ENCODE data around the gene HOXA5.

The HOXA5 gene

DNA sequence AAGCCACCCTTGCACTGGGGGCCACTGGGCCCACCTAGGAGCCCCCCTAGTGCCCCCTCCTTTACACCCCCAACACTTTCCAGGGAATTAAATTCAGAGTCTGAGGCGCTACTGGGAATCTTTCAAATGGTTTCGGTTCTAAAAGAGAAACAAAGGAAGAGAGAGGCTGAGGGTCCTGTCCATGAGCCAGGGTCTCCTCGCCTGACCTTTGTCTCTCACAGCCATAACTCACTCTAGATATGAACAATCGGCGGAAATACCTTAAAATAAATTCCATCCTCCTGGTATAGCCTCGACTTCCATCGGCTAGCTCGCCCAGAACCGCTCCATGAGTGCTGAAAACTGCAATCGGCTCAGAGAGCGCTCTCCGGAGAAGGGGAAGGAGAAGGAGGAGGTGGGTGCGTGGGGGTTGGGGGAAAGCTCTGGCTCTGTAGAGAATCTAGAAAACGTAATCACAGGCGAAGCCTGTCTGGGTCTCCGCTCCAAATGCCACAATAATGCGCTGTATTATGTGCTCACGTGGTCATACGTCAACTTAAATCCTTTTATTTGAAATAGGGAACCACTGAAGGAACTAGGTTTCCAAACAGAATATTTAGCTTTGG, 25.5 kb downstream of the HOXA5 start:
- no peak for DNase-seq (ENCODE audit: low read depth)

DNA sequence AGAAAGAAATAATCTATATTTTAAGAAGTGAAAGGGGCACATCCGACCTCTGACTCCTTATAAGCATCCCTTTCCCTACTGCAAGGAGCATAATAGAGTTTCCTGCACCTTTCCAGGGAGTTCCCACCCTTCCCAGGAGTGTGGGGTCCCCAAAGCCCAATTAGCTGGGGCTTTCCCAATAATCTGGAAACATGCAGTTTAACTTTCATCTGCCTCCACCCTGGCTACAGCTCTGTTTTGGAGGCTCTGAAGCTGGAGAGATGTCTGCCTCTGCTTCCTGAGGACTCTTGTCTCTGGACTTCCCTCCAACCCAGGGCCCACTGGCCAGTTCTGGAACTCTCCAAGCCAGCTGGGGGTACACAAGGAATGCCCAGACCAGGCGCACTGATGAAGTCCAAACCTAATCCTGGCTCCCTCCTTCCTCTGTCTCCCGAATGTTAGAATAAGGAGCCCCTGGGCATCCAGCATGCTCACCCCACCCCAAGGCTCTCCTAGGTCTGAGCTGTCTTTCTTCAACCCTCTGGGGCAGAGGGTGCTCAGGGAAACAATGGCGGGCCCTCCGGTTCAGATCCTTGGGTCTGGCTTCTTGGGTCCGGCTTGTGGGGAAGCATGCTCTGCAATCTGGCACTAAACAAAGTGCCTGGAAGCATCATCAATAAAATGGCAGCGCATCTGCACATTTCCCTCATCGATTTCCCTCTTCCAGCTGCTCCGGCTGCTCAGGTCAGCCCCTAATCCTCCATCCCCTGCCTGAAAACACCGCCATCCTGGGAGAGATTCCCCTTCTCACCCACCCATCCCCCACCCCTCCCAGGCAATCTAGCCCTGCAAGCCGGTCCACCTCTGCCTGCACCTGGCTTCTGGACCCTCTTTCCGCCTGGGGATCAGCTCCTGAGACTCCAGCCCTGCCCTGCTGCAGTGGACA, 26.3 kb downstream of the HOXA5 start:
- no peak for DNase-seq (ENCODE audit: low read depth)

DNA sequence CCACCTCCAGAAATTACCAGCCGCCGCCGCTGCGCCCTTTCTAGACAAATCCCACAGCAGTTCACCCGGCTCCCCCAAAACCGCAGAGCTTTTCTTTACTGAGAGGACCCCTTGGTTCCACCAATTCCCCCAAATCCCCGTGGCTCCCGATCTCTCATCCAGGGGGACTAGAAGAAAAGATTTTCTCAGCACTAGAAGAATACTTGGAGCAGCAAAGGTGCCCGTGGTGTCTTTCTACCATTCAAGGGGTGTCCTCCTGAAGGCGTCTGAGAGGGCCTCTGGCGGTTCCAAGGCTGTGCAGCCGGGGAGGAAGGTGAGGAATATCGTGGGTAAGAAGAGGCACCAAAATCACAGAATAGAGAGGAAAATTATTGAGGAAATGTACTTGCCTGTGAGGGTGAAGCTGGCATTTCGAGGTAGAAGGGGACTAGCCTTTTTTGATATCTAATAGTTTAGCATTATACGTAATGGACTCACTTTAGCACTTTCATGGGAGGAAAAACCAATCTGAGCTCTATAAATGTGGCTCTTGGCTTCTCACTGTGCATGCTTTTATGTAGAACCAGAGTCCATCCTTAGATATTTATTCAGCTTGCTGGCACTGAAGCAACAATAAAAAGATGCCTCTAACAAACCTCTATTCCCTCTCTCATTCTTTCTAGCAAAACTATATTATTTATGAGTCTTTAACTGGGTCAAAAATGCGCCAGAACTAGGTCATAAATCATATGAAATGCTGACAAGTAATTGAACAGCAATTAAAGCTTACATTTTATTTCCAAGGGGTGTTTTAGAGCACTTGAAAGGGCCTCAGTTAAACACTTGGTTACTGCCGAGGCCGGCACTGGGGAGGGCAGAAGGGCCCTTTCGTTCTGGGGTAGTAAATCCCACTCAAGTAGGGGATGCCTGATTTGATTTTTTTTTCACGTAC, 27.2 kb downstream of the HOXA5 start:
- DNase-seq (ENCODE audit: low read depth): no peak

DNA sequence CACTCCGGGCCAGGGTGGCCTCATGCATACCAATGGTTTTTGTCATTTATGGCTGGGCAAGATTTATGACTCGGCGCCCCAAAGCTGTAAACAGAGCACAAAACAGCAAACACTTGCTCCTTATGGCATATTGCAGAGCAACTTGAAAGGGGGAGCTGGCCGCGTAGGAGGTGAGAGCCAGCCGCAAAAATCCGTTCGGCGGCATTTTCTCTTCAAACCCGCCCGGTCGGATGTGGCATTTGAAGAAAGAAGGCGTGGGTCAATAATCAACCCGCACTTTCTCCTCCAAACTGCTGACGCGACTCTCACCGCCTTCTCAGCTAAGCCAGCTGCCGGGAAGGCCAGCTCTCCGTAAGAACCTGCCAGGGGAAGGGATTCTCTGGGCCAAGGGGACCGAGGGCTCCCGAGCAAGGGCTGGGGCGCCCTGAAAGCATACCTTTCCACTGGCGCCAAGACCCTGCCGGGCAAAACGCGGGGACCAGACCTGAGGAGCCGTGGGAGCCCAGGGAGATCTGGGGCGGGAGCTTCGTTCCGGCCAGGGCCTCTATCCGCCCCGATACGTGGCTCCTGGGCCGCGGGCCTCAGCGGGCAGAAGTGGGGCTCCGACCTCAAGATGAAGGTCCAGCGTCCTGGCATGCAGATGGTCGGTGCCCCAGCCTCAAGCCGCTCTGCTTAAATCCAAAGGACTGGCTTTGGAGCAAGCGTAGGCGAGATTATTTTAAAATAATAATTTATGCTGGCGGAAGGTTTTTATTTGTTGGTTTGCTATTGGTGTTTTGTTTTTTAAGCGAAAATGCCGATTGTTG, 28.1 kb downstream of the HOXA5 start:
- no peak for DNase-seq (ENCODE audit: low read depth)

DNA sequence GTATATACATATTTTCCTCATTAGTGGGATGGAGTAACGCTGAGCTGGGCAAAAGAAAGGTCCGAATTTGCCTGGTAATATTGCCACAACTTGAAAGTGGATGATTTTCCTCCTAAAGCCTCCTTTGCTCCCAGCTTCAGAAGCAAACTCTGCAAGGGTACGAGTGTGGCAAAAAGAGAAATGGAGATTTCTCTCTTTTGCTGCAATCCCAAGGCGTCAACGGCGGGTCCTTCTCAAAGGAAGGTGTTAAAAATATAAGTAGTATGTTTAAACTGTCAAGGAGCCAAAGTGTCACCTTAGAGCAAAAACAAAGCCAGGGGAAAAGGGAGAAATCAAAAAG, 28.6 kb downstream of the HOXA5 start:
- no peak for DNase-seq (ENCODE audit: low read depth)

DNA sequence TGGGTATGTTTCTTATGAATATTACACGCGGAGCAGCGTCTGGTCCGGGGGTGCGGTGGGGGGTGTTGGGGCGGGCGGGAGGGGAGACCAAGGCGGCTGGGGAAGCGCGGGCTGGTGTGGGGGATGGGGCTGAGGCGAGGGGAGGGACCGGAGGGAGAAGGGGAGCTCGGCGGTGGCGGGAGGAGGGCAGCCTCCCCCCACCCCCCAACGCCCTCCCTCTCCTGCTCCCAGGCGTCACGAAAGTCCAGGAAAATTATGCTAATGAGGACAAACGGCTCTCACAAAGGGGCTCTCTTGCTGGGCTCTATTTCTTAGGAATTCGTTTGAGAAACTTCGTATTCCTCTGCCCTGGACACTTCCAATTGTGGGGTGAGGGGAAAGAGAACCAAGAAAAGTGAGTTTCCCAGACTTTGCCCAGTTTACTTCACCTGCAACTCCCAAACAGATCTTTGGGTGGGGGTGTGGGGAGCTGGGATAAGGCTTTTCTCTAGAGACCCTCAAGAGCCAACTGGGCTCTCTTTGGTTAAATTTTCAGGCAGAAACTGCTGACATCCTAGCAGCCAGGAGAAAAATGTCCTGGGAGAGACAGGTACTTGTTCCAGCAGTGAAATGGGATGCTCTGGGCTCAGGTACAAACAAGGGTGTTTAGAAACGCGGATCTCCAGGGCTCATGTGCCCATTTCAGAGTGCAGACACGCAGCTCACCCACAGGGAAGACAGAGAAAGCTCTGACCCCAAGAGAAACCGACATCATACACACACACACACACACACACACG, 29.3 kb downstream of the HOXA5 start:
- no peak for DNase-seq (ENCODE audit: low read depth)

DNA sequence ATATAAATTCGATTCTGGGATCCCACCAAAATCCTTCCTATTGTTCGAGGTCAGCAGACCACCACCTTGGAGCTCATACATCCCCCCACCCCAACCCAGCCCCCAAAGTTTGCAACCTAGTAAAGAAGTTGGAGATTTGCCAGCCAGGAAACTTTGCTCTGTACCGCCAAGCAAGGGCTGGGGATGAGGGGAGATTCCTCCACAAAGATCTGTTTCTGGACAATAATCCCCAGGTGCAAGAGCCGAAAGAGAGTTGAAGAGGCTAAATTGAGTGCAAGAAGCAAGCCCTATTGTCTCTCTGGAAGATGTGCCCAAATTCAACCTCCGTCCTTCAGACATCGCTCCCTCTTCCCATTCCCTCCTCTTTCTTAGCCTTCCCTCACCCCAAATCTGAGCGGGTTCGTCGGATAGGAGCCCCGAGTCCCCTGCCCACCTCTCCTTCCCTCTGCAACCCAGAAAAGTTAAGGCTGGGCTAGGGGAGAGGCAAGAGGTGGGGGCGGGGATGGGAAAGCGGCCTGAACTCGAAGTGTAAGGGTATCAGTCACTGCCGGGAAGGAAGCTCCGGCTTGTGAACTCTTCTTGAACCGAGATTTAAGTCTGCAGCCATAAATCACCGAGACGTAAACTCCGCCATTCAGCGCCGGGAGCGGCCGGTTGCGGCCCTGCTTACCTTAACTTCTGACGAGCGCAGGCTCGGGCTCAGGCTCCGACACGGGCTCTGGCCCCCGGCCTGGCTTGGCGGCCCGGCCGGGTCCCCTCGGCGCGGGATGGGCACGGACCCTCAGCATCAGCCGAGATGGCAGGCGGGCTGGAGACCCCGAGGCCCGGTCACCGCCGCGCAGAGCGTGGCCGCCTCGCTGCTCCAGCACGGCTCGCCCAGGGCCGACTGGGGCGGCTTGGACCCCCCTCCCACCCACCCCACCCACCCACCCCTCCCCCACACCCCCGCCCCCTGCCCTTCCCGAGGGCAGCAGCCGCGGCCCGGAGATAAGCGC, 30.2 kb downstream of the HOXA5 start:
- DNase-seq (ENCODE audit: low read depth): no peak

DNA sequence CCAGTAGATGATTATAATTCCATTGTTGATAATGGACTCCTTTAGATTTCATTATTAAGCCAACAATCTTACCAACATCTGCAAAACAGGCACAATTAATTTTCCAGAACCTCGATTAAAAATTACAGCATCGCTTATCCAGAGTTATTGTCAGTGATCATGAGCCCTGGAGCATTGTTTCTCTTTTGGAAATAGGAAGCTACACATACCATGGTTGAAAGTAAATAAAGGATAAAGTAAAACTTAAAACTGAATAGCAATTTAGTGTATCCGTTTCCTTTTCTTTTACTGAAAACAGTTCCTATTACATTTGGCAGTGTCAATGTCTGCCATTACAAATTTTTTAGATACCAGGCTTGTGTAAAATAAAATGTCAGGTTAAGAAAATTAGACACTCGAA, 31.1 kb downstream of the HOXA5 start:
- no peak for DNase-seq (ENCODE audit: low read depth)

DNA sequence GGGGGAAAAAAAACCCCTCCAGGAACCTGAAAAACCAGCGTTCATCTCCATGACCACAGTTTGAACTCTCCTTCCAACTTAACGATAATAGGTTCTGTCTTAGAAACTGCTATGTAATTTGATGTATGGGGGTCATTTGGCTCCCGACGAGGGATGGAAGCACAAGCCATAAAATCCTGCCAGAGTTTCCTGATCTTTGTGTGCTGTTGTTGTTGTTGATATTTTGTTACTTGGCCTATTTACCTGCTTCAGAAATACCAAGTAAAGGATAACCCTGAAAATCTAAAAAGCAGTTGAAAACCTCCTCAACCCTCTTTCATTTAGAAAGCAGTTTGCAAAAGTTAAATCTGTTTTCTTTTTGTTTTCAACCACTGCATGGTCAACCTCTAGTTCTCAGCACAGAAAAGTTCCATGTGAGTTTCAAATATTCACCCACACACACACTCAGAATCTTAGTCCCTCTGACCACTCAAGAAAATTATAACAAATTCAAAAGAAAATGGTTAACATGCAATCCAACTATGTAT, 31.7 kb downstream of the HOXA5 start:
- DNase-seq (ENCODE audit: low read depth): no peak

DNA sequence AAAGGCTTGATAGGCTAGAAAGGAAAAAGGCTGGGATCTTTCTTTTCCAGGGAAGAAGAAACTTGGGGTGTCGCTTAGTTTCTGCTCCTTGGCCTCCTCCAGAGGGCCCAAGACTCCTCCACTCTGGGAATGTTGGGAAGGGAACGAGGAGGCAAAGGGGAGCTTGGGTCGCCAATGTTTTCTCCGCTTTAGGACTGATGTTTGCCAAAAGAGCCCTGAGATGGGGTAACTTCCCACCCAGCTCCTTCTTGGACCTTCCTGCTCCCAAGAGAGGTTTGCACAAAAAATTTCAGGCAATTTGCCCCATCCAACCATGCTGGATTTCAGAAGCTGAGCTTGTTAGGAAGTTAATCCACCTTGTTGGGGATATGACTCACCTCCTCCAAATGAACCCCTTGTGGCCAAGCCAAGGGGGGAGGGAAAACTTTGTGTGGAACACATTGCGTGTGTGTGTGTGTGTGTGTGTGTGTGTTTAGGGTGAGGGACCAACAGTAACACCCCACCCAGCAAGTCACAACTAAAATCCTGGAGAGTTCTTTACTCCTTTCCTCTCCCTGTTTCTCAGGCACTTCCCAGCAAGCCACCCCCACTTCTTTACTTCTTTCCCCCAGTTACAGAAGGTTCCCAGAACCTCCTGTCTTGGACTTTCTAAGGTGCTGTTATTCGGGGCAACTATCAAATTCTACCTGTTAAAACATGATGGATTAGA, 32.3 kb downstream of the HOXA5 start:
- DNase-seq (ENCODE audit: low read depth): no peak

DNA sequence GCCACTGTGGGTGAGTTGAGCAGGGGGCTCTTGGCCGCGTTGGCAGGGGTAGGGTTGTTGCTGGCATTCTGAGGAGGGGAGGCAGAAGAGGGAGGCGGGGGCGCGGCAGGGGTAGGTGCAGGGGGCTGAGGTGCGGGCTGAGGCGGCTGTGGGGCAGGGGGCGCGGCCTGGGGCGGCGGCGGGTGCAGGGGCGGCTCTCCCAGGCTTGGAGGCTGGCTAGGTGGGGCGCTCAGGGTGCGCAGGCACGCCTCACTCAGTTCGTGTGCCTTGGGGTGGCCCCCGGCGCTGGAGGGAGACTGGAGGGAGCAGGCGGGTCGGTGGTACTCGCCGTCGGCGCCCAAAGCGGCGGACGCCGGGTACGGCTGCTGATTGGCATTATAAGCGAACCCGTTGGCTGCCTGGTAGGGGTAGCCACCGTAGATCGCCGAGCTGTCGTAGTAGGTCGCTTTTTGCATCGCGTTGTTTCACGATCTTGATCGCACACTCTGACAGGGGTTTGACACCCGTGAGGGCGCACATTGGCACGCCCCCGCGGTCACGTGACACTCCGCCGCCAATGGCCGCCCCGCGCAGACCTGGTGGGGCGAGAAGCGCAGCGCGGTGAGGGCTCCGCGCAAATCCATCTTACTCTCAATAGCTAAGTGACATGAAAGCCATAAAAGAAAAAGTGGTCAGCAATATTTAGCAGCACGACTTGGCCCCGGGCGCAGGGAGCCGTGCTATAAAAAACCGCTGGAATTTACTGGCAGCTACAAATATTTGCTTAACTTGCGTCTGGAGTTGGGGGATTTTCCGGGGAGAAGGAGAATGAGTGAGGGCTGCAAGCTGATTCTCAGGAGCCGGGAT, 33.1 kb downstream of the HOXA5 start:
- no peak for DNase-seq (ENCODE audit: low read depth)

DNA sequence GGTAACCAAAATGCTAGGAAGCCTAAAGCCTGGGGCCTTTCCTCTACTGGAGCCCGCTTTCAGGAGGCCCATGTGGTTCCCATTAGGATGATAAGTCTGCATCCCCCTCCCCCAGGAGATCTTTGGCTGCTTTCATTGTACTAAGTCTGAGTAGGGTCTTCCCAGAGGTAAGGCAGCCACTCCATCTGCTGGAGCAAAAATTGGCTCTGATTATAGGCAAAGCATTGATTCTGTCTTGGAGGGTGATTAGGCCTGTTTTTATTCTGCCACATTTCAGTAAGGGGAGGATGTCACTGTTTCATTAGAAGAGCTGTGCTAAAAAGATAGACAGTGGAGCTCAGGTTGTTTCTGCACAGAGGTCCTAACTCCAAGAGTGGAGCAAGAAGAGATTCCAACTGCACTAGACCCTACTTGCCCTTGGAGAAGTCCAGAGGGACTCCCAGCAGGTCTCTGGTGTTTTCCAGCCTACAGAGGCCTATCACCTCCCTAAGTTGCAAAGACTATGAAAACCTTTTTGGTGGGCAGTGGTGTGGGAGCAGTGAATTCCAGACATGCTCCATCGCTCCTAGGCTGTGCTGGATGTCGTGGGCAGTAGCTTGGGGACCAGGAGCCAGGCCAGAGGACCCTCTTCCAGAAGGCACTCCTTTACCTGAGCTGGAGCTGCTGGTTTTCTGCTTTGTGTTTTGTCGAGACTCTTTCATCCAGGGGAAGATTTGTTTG, 33.9 kb downstream of the HOXA5 start:
- no peak for DNase-seq (ENCODE audit: low read depth)

DNA sequence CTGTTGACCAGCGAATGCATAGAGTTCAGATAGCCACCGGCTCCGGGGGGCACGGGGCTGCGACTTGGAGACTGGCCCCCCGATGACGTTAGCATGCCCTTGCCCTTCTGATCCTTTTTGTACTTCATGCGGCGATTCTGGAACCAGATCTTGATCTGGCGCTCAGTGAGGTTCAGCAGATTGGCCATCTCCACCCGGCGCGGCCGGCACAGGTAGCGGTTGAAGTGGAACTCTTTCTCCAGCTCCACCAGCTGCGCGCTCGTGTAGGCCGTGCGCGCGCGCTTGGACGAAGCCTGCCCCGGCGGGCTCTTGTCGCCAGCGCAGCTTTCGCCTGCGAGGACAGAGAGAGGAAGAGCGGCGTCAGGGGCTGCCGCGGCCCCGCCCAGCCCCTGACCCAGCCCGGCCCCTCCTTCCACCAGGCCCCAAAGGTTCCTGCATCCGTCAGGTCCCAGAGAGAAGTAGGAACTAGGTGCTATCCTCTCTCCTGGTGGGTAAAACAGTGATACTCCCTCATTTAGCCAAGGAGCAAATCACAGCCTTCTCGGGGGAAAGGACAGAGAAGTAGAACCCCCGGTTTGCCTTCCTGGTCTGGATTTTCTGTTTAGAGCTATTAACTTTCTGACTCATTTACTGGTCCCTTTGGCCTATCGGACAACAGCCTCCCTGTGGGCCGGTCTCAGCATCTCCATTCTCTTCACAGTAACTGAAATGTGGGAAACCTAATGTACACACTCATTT, 34.9 kb downstream of the HOXA5 start:
- DNase-seq (ENCODE audit: low read depth): no peak

DNA sequence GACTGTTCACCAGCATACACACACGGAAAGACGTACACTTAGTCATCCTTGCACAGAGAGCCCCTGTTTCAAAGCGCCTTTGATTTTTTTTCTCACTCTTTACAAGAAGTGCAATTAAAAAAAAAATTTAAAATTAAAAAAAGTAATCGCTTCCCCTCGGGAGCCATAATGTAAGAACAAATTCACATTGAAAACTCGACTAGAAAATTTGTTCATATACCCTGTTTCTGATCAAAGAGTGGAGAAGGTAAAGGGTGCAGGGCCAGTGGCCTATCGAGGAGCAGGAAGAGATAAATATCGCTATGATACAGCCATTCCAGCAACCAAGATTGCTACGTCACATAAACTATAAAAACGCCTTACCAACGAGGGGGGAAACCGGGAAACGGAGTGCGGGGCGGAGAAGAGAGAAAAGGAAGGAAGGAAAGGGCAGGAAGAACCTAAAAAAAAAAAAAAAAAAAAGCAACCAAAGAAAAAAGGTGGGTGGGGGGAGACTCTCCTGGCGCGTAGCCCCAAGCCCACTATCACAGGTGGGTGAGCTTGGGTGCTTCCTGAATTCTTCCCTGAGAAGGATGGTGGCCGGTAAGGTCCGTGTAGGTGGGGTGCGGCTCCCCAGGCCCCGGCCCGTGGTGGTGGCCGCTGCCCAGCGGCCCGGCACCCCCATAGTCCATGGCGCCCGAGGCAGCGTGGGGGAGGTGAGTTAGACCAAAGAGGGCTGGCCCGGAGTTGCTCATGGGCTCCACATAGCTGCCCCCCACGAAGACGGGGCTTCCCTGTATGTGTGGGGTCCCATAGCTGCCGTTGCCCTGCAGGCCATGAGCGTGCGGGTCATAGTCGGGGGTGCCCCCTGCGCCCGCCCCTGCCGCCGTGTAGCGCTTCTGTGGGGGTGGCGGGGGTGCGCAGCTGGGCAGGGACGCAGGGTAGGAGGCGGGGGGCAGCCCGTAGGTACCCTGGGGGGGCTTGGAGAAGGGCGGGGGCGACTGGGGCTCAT, 35.8 kb downstream of the HOXA5 start:
- no peak for DNase-seq (ENCODE audit: low read depth)

DNA sequence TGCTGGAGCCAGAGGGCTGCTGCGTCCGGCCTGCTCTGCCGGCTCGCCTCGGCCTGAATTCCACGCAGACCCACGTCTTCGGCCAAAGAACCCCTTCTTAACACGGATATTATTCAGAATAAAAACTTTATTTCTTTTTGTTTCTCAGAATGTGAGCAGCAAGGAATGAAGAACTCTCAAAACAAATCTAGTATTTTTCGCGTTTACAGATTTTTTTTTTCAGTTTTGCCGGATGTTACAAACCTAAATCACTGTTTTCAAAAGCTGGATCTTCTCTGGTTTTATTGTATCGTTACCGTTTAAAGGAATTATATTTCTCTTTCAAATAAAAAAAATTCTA, 36.6 kb downstream of the HOXA5 start:
- no peak for DNase-seq (ENCODE audit: low read depth)

Data from activated T-helper 9 cell treated with anti-CD3 and anti-CD28 coated beads, Interleukin-2, amount 50 U/mL, for 16 hours (primary cell).